H9 (cell line): Measurements from ENCODE around the gene LRRC8C. TPM values are rescaled to one million over a fixed set of nuclear protein-coding genes. Genes with fewer than 3 reads are reported as not detected.

ENCODE experiments used
- DNase-seq: peaks from one replicate; pipeline ENCODE4 v3.0.0-alpha.2; 2017
- H2AFZ ChIP-seq: one replicate; pipeline ENCODE4 v1.6.1; 2013; ENCODE audit warnings: mild to moderate bottlenecking, low read length, control low read depth, moderate library complexity
- H2AK5ac ChIP-seq: 2 replicates; pipeline ENCODE4 v1.6.1; 2013; ENCODE audit warnings: low read length, control low read depth, mixed read lengths; ENCODE audit not compliant: insufficient read length
- H2BK120ac ChIP-seq: one replicate; pipeline ENCODE4 v1.6.1; 2013; ENCODE audit warnings: low read depth, mild to moderate bottlenecking, low read length, control low read depth, inconsistent platforms; ENCODE audit not compliant: poor library complexity, severe bottlenecking
- H2BK12ac ChIP-seq: 2 replicates; pipeline ENCODE4 v1.6.1; 2013; ENCODE audit warnings: low read length, control low read depth, mixed read lengths, low read depth; ENCODE audit not compliant: insufficient read length
- H2BK15ac ChIP-seq: 2 replicates; pipeline ENCODE4 v1.6.1; 2013; ENCODE audit warnings: low read depth, low read length, control low read depth
- H2BK20ac ChIP-seq: one replicate; pipeline ENCODE4 v1.6.1; 2013; ENCODE audit warnings: low read depth, mild to moderate bottlenecking, low read length, control low read depth, inconsistent platforms; ENCODE audit not compliant: poor library complexity, severe bottlenecking
- H2BK5ac ChIP-seq: 2 replicates; pipeline ENCODE4 v1.6.1; 2013; ENCODE audit warnings: low read length, control low read depth, mixed read lengths; ENCODE audit not compliant: insufficient read length
- H3K14ac ChIP-seq: 2 replicates; pipeline ENCODE4 v1.6.1; 2013; ENCODE audit warnings: low read length, control low read depth; ENCODE audit not compliant: insufficient read depth
- H3K18ac ChIP-seq: 2 replicates; pipeline ENCODE4 v1.6.1; 2013; ENCODE audit warnings: low read depth, mild to moderate bottlenecking, mixed read lengths, low read length, control low read depth; ENCODE audit not compliant: insufficient read length
- H3K23ac ChIP-seq: 2 replicates; pipeline ENCODE4 v1.6.1; 2013; ENCODE audit warnings: low read length, control low read depth, mixed read lengths, low read depth; ENCODE audit not compliant: insufficient read length
- H3K23me2 ChIP-seq: 2 replicates; pipeline ENCODE4 v1.6.1; 2013; ENCODE audit warnings: low read depth, mild to moderate bottlenecking, mixed read lengths, low read length, control low read depth; ENCODE audit not compliant: insufficient read length, poor library complexity, severe bottlenecking
- H3K27ac ChIP-seq: 2 replicates; pipeline ENCODE4 v1.5.1; 2013; ENCODE audit warnings: low read length, control low read depth, mixed read lengths, low read depth; ENCODE audit not compliant: insufficient read length
- H3K27me3 ChIP-seq: 2 replicates; pipeline ENCODE4 v1.6.1; 2013; ENCODE audit warnings: low read length, control low read depth, inconsistent platforms; ENCODE audit not compliant: insufficient read depth
- H3K4ac ChIP-seq: 2 replicates; pipeline ENCODE4 v1.6.1; 2013; ENCODE audit warnings: low read depth, mild to moderate bottlenecking, control low read depth, inconsistent platforms, low read length, moderate library complexity
- H3K4me1 ChIP-seq: 2 replicates; pipeline ENCODE4 v1.6.1; 2013; ENCODE audit warnings: low read length, control low read depth, inconsistent platforms; ENCODE audit not compliant: insufficient read depth
- H3K4me2 ChIP-seq: 2 replicates; pipeline ENCODE4 v1.6.1; 2013; ENCODE audit warnings: low read length, control low read depth, mixed read lengths; ENCODE audit not compliant: insufficient read length, insufficient read depth
- H3K56ac ChIP-seq: 2 replicates; pipeline ENCODE4 v1.6.1; 2013; ENCODE audit warnings: low read depth, mild to moderate bottlenecking, mixed read lengths, low read length, control low read depth; ENCODE audit not compliant: insufficient read length
- H3K79me1 ChIP-seq: 2 replicates; pipeline ENCODE4 v1.6.1; 2013; ENCODE audit warnings: low read depth, mild to moderate bottlenecking, moderate library complexity, low read length, control low read depth, inconsistent platforms; ENCODE audit not compliant: insufficient read depth, poor library complexity, severe bottlenecking
- H3K79me2 ChIP-seq: 2 replicates; pipeline ENCODE4 v1.6.1; 2013; ENCODE audit warnings: low read length, control low read depth, inconsistent platforms; ENCODE audit not compliant: insufficient read depth
- H3K9ac ChIP-seq: 2 replicates; pipeline ENCODE4 v1.6.1; 2013; ENCODE audit warnings: low read length, control low read depth, mixed read lengths; ENCODE audit not compliant: insufficient read length; ENCODE audit errors: extremely low read depth
- H3K9me3 ChIP-seq: one replicate; pipeline ENCODE4 v1.6.1; 2013; ENCODE audit warnings: low read depth, low read length, inconsistent platforms; ENCODE audit not compliant: control insufficient read depth
- H3T11ph ChIP-seq: one replicate; pipeline ENCODE4 v1.6.1; 2013; ENCODE audit warnings: mild to moderate bottlenecking, low read length, control low read depth, inconsistent platforms
- H4K20me1 ChIP-seq: one replicate; pipeline ENCODE4 v1.6.1; 2013; ENCODE audit not compliant: control insufficient read depth, insufficient read length, insufficient read depth
- H4K5ac ChIP-seq: 2 replicates; pipeline ENCODE4 v1.6.1; 2013; ENCODE audit warnings: low read depth, mild to moderate bottlenecking, mixed read lengths, low read length, control low read depth; ENCODE audit not compliant: insufficient read length
- H4K8ac ChIP-seq: replicated peaks from 2 replicates; pipeline ENCODE4 v1.6.1; 2013; ENCODE audit warnings: low read length, control low read depth, mixed read lengths, low read depth; ENCODE audit not compliant: insufficient read length
- H4K91ac ChIP-seq: 2 replicates; pipeline ENCODE4 v1.6.1; 2013; ENCODE audit warnings: low read depth, mild to moderate bottlenecking, moderate library complexity, mixed read lengths, low read length, control low read depth; ENCODE audit not compliant: insufficient read length
- H3K27ac Mint-ChIP-seq, 3 experiments: 2 replicates in 2 of 3; 3 replicates in 1 of 3; pipeline ENCODE4 v1.8.0; 2020 to 2021; ENCODE audit warnings: mixed read lengths in 3 of 3, mild to moderate bottlenecking in 1 of 3, moderate library complexity in 1 of 3
- H3K27me3 Mint-ChIP-seq: 2 replicates; pipeline ENCODE4 v1.8.0; 2021; ENCODE audit warnings: low read depth, mild to moderate bottlenecking, moderate library complexity, mixed read lengths
- H3K36me3 Mint-ChIP-seq, 3 experiments: 2 replicates in 2 of 3; 3 replicates in 1 of 3; pipeline ENCODE4 v1.8.0; 2020 to 2021; ENCODE audit warnings: low read depth in 3 of 3, mixed read lengths in 3 of 3; ENCODE audit not compliant: insufficient read depth in 1 of 3
- H3K4me1 Mint-ChIP-seq, 2 experiments: 2 replicates each; pipeline ENCODE4 v1.8.0; 2020; ENCODE audit warnings: mixed read lengths in 2 of 2
- H3K4me3 Mint-ChIP-seq, 2 experiments: 2 replicates in 1 of 2; 3 replicates in 1 of 2; pipeline ENCODE4 v1.8.0; 2020 to 2021; ENCODE audit warnings: mild to moderate bottlenecking in 2 of 2, mixed read lengths in 2 of 2, moderate library complexity in 1 of 2
- H3K9me3 Mint-ChIP-seq, 2 experiments: 2 replicates in 1 of 2; 3 replicates in 1 of 2; pipeline ENCODE4 v1.8.0; 2020; ENCODE audit warnings: mild to moderate bottlenecking in 2 of 2, mixed read lengths in 2 of 2, moderate library complexity in 1 of 2
- WGBS: extraction: QIAGEN DNeasy Blood & Tissue Kit; methylation state at CpG from one replicate; pipeline ENCODE4 v1.1.7; 2013; ENCODE audit warnings: missing lambda C conversion rate, low lambda C conversion rate, mixed read lengths; ENCODE audit not compliant: insufficient read length; ENCODE audit errors: extremely low coverage; 5-methylcytosine and 5-hydroxymethylcytosine counted together
- total RNA-seq: library from RNA; stranded (reverse); gene quantifications from 2 replicates; pipeline ENCODE4 v1.2.1, GENCODE V29; 2021
- TF ChIP-seq, protein P1 (sequence below): fragments of 200-600 bp; sonication (generic); conservative IDR thresholded peaks from 3 replicates; pipeline ENCODE4 v1.8.0; 2021; ENCODE audit warnings: antibody characterized with exemption, mild to moderate bottlenecking

The LRRC8C gene
- total RNA-seq, 1 experiment from 2014 or later = 1.9 TPM

DNA sequence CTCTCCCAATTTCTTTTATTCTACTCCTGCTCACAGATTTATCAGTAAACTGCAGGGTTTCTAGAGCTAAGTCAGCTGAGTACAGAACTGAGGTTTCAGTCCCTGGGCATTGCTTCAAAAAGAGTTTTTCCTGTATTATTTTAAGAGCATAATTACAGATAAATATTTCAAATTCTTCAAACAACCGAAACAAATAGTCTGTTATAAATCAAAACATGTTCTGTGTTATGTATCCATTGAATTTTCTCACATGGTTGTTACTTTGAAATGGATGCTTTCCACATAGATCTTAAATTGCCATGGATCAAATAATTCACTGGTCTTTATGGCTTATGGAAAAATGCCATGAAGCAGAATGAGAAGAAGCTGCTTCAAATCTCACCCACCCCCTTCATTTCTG is 64.5 kb downstream of the LRRC8C start:
- Histone ChIP-seq H4K20me1 (no peaks in the 10 kb centered on the region), H3K27me3 (no peaks in the 10 kb centered on the region), H2BK12ac (no peak overlapping the region), H3T11ph (no peak overlapping the region), H2BK5ac (no peak overlapping the region), H4K5ac (no peak overlapping the region), H3K56ac (no peak overlapping the region), H3K4me1 (0 out of 2 replicates have a peak, but pooled peaks cover 3% of the 10 kb centered on the region), H3K9me3 (no peaks in the 10 kb centered on the region), H3K23ac (no peak overlapping the region), H2AK5ac (no peak overlapping the region), H3K4ac (no peak overlapping the region), H4K8ac (no peak overlapping the region), H3K18ac (no peak overlapping the region), H2BK120ac (no peak overlapping the region), H3K23me2 (no peaks in the 10 kb centered on the region), H3K9ac (no peak overlapping the region), H3K79me1 (no peaks in the 10 kb centered on the region), H4K91ac (no peak overlapping the region), H3K27ac (no peak overlapping the region), H2BK15ac (no peak overlapping the region), H2BK20ac (no peak overlapping the region), H3K79me2 (no peaks in the 10 kb centered on the region), H3K14ac (no peak overlapping the region), H2AFZ (no peak overlapping the region), H3K4me2 (no peak overlapping the region)
- Mint-ChIP-seq H3K36me3 (no peaks in the 10 kb centered on the region), H3K4me1 (peaks cover 3 to 4% of the 10 kb centered on the region in 2 experiments; a peak in 3 of 4 replicates), H3K27ac (no peak overlapping the region), H3K9me3 (no peaks in the 10 kb centered on the region), H3K27me3 (no peaks in the 10 kb centered on the region), H3K4me3 (no peak overlapping the region)
- WGBS = no CpG with 5 or more reads among the region's 1 CpG
- TF ChIP-seq, protein P1, sequence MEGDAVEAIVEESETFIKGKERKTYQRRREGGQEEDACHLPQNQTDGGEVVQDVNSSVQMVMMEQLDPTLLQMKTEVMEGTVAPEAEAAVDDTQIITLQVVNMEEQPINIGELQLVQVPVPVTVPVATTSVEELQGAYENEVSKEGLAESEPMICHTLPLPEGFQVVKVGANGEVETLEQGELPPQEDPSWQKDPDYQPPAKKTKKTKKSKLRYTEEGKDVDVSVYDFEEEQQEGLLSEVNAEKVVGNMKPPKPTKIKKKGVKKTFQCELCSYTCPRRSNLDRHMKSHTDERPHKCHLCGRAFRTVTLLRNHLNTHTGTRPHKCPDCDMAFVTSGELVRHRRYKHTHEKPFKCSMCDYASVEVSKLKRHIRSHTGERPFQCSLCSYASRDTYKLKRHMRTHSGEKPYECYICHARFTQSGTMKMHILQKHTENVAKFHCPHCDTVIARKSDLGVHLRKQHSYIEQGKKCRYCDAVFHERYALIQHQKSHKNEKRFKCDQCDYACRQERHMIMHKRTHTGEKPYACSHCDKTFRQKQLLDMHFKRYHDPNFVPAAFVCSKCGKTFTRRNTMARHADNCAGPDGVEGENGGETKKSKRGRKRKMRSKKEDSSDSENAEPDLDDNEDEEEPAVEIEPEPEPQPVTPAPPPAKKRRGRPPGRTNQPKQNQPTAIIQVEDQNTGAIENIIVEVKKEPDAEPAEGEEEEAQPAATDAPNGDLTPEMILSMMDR = no peak
- DNase-seq = no peak
